ENCODE results near the gene PPIL1.

DNA sequence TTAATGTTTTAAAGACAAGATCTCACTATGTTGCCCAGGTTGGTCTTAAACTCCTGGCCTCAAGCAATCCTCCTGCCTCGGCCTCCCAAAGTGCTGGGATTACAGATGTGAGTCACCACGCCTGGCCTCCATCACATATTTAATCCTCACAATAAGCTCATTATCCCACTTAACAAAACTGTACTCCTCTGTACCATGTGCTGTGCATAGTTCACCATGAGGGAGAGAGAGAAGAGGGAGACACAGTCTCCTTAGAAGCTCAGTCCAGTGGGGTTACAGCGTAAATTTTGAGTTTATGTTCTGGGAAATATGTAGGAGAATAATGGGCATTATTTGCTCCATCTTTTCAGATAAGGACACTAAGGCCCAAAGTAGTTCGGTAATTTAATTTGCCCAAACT is 27.5 kb downstream of the PPIL1 start:
- TF ChIP-seq EZH2 (IDR thresholded peaks at IDR 0.05; ENCODE audit: insufficient read depth, poor library complexity, severe bottlenecking) = no peak
- no peak for TF ChIP-seq EZH2phosphoT487 (IDR thresholded peaks at IDR 0.05; ENCODE audit: insufficient read depth, low read depth)
